ENCODE results near the gene KCNK7.
A peak's percentile ranks its signal among the peaks of the same experiment; 100 is the strongest.

Gene KCNK7

GRCh38 chr11:65592858-65593517, 2.6 kb downstream of the KCNK7 start:
- H3K27ac ChIP-seq (ENCODE audit: low read depth, low read length): no peak overlapping the region
- H3K36me3 ChIP-seq (ENCODE audit: control insufficient read depth, insufficient read depth, low read length): peaks cover 7% of the 10 kb centered on the region
- no peaks in the 10 kb centered on the region for H3K9me3 ChIP-seq (ENCODE audit: control insufficient read depth, insufficient read depth, low read depth, low read length)
- no peak overlapping the region for H3K9ac ChIP-seq (ENCODE audit: low read length)
- peaks cover 26% of the 10 kb centered on the region for H3K4me1 ChIP-seq (ENCODE audit: control insufficient read depth, insufficient read depth, low read length)
- peaks cover 44% of the 10 kb centered on the region for H3K27me3 ChIP-seq (ENCODE audit: control insufficient read depth, insufficient read depth, low read length)
- H3K4me3 ChIP-seq (ENCODE audit: low read depth, low read length): peak overlapping the region; percentile 72

- H3K4me1 ChIP-seq (ENCODE audit: control insufficient read depth, insufficient read depth, low read length): peaks cover 32% of the 10 kb centered on the region
- peak overlapping the region; percentile 72 for H3K4me3 ChIP-seq (ENCODE audit: low read depth, low read length)
- no peak overlapping the region for H3K27ac ChIP-seq (ENCODE audit: low read depth, low read length)
- H3K9ac ChIP-seq (ENCODE audit: low read length): peak overlapping the region; percentile 17
- no peaks in the 10 kb centered on the region for H3K9me3 ChIP-seq (ENCODE audit: control insufficient read depth, insufficient read depth, low read depth, low read length)
- H3K36me3 ChIP-seq (ENCODE audit: control insufficient read depth, insufficient read depth, low read length): no peaks in the 10 kb centered on the region
- H3K27me3 ChIP-seq (ENCODE audit: control insufficient read depth, insufficient read depth, low read length): peaks cover 50% of the 10 kb centered on the region
Observed at GRCh38 chr11:65591939-65592857, 3.4 kb downstream of the KCNK7 start.

GRCh38 chr11:65590240-65590738, 5.3 kb downstream of the KCNK7 start:
- Histone ChIP-seq H3K9ac (ENCODE audit: low read length) (no peak overlapping the region), H3K27ac (ENCODE audit: low read depth, low read length) (no peak overlapping the region)

GRCh38 chr11:65589444-65590239, 6.0 kb downstream of the KCNK7 start:
- Histone ChIP-seq H3K36me3 (ENCODE audit: control insufficient read depth, insufficient read depth, low read length) (no peaks in the 10 kb centered on the region), H3K9me3 (ENCODE audit: control insufficient read depth, insufficient read depth, low read depth, low read length) (no peaks in the 10 kb centered on the region), H3K4me3 (ENCODE audit: low read depth, low read length) (no peak overlapping the region), H3K4me1 (ENCODE audit: control insufficient read depth, insufficient read depth, low read length) (peaks cover 32% of the 10 kb centered on the region), H3K27me3 (ENCODE audit: control insufficient read depth, insufficient read depth, low read length) (peaks cover 71% of the 10 kb centered on the region), H3K9ac (ENCODE audit: low read length) (no peak overlapping the region), H3K27ac (ENCODE audit: low read depth, low read length) (no peak overlapping the region)

More at GRCh38 chr11:65590240-65590738, 5.3 kb downstream of the KCNK7 start:
- peaks cover 65% of the 10 kb centered on the region for H3K27me3 ChIP-seq (ENCODE audit: control insufficient read depth, insufficient read depth, low read length)
- no peaks in the 10 kb centered on the region for H3K36me3 ChIP-seq (ENCODE audit: control insufficient read depth, insufficient read depth, low read length)
- H3K9me3 ChIP-seq (ENCODE audit: control insufficient read depth, insufficient read depth, low read depth, low read length): no peaks in the 10 kb centered on the region
- no peak overlapping the region for H3K4me3 ChIP-seq (ENCODE audit: low read depth, low read length)
- peaks cover 32% of the 10 kb centered on the region for H3K4me1 ChIP-seq (ENCODE audit: control insufficient read depth, insufficient read depth, low read length)

GRCh38 chr11:65588199-65589054, 7.2 kb downstream of the KCNK7 start:
- H3K27me3 ChIP-seq (ENCODE audit: control insufficient read depth, insufficient read depth, low read length): peaks cover 74% of the 10 kb centered on the region
- no peak overlapping the region for H3K27ac ChIP-seq (ENCODE audit: low read depth, low read length)
- no peak overlapping the region for H3K9ac ChIP-seq (ENCODE audit: low read length)
- H3K9me3 ChIP-seq (ENCODE audit: control insufficient read depth, insufficient read depth, low read depth, low read length): no peaks in the 10 kb centered on the region
- H3K36me3 ChIP-seq (ENCODE audit: control insufficient read depth, insufficient read depth, low read length): no peaks in the 10 kb centered on the region
- no peak overlapping the region for H3K4me3 ChIP-seq (ENCODE audit: low read depth, low read length)
- peaks cover 26% of the 10 kb centered on the region for H3K4me1 ChIP-seq (ENCODE audit: control insufficient read depth, insufficient read depth, low read length)

- Histone ChIP-seq H3K27ac (ENCODE audit: low read depth, low read length) (no peak overlapping the region), H3K27me3 (ENCODE audit: control insufficient read depth, insufficient read depth, low read length) (peaks cover 75% of the 10 kb centered on the region), H3K36me3 (ENCODE audit: control insufficient read depth, insufficient read depth, low read length) (no peaks in the 10 kb centered on the region), H3K4me1 (ENCODE audit: control insufficient read depth, insufficient read depth, low read length) (peaks cover 16% of the 10 kb centered on the region; the same call in 1 of the 2 replicates), H3K4me3 (ENCODE audit: low read depth, low read length) (no peak overlapping the region), H3K9me3 (ENCODE audit: control insufficient read depth, insufficient read depth, low read depth, low read length) (no peaks in the 10 kb centered on the region), H3K9ac (ENCODE audit: low read length) (no peak overlapping the region)
Observed at GRCh38 chr11:65586676-65587075, 8.9 kb downstream of the KCNK7 start.

GRCh38 chr11:65586247-65586630, 9.4 kb downstream of the KCNK7 start:
- H3K4me1 ChIP-seq (ENCODE audit: control insufficient read depth, insufficient read depth, low read length): peaks cover 14% of the 10 kb centered on the region; the same call in 1 of the 2 replicates
- H3K36me3 ChIP-seq (ENCODE audit: control insufficient read depth, insufficient read depth, low read length): no peaks in the 10 kb centered on the region
- no peak overlapping the region for H3K9ac ChIP-seq (ENCODE audit: low read length)
- peaks cover 74% of the 10 kb centered on the region for H3K27me3 ChIP-seq (ENCODE audit: control insufficient read depth, insufficient read depth, low read length)
- H3K27ac ChIP-seq (ENCODE audit: low read depth, low read length): no peak overlapping the region
- no peaks in the 10 kb centered on the region for H3K9me3 ChIP-seq (ENCODE audit: control insufficient read depth, insufficient read depth, low read depth, low read length)
- no peak overlapping the region for H3K4me3 ChIP-seq (ENCODE audit: low read depth, low read length)

GRCh38 chr11:65585396-65586246, 10.0 kb downstream of the KCNK7 start:
- Histone ChIP-seq H3K9ac (ENCODE audit: low read length) (no peak overlapping the region), H3K9me3 (ENCODE audit: control insufficient read depth, insufficient read depth, low read depth, low read length) (no peaks in the 10 kb centered on the region), H3K27ac (ENCODE audit: low read depth, low read length) (no peak overlapping the region), H3K27me3 (ENCODE audit: control insufficient read depth, insufficient read depth, low read length) (peaks cover 68% of the 10 kb centered on the region), H3K4me1 (ENCODE audit: control insufficient read depth, insufficient read depth, low read length) (peaks cover 12% of the 10 kb centered on the region; the same call in 1 of the 2 replicates), H3K4me3 (ENCODE audit: low read depth, low read length) (peak overlapping the region; percentile 27; the same call in 1 of the 2 replicates), H3K36me3 (ENCODE audit: control insufficient read depth, insufficient read depth, low read length) (no peaks in the 10 kb centered on the region)

GRCh38 chr11:65584723-65585171, 10.9 kb downstream of the KCNK7 start:
- H3K36me3 ChIP-seq (ENCODE audit: control insufficient read depth, insufficient read depth, low read length): no peaks in the 10 kb centered on the region

More at GRCh38 chr11:65584723-65585171, 10.9 kb downstream of the KCNK7 start:
- Histone ChIP-seq H3K4me1 (ENCODE audit: control insufficient read depth, insufficient read depth, low read length) (peaks cover 12% of the 10 kb centered on the region; the same call in 1 of the 2 replicates), H3K9ac (ENCODE audit: low read length) (no peak overlapping the region), H3K9me3 (ENCODE audit: control insufficient read depth, insufficient read depth, low read depth, low read length) (no peaks in the 10 kb centered on the region), H3K4me3 (ENCODE audit: low read depth, low read length) (peak overlapping the region; percentile 56), H3K27me3 (ENCODE audit: control insufficient read depth, insufficient read depth, low read length) (peaks cover 59% of the 10 kb centered on the region), H3K27ac (ENCODE audit: low read depth, low read length) (no peak overlapping the region)

Measured in HUES6 (cell line).